Loucy (cell line): ENCODE results near the gene CACNA1H.

Source experiments
- H2AFZ ChIP-seq: fragments of 200-600 bp; sonication (generic); 2 replicates; pipeline ENCODE4 v1.6.0; 2016; ENCODE audit warnings: antibody characterized with exemption, mild to moderate bottlenecking, low read length, moderate library complexity
- H3F3A ChIP-seq: fragments of 200-600 bp; 2 replicates; pipeline ENCODE4 v1.6.0; 2016; ENCODE audit warnings: antibody characterized with exemption, low read depth, mild to moderate bottlenecking
- H3K27me3 ChIP-seq: fragments of 200-600 bp; sonication (generic); 2 replicates; pipeline ENCODE4 v1.6.1; 2014; ENCODE audit warnings: low read length, mild to moderate bottlenecking; ENCODE audit not compliant: insufficient read depth, poor library complexity, severe bottlenecking
- H3K36me3 ChIP-seq: fragments of 200-600 bp; sonication (generic); 2 replicates; pipeline ENCODE4 v1.6.1; 2016; ENCODE audit warnings: low read length; ENCODE audit not compliant: insufficient read depth
- H3K4me1 ChIP-seq: fragments of 200-600 bp; sonication (generic); 2 replicates; pipeline ENCODE4 v1.5.1; 2014; ENCODE audit warnings: low read length, mild to moderate bottlenecking; ENCODE audit not compliant: insufficient read depth, poor library complexity, severe bottlenecking
- H3K4me2 ChIP-seq: fragments of 200-600 bp; sonication (generic); 2 replicates; pipeline ENCODE4 v1.6.0; 2014; ENCODE audit warnings: antibody characterized with exemption, low read length, low read depth, mild to moderate bottlenecking; ENCODE audit not compliant: poor library complexity, severe bottlenecking
- H3K4me3 ChIP-seq: fragments of 200-600 bp; sonication (generic); 2 replicates; pipeline ENCODE4 v1.5.1; 2014; ENCODE audit warnings: low read length, mild to moderate bottlenecking, mixed read lengths; ENCODE audit not compliant: poor library complexity, severe bottlenecking
- H3K79me2 ChIP-seq: fragments of 200-600 bp; sonication (generic); 2 replicates; pipeline ENCODE4 v1.6.1; 2014; ENCODE audit warnings: low read length; ENCODE audit not compliant: insufficient read depth
- H3K9ac ChIP-seq: fragments of 200-600 bp; sonication (generic); 2 replicates; pipeline ENCODE4 v1.6.0; 2014; ENCODE audit warnings: mild to moderate bottlenecking, low read depth, low read length, moderate library complexity; ENCODE audit not compliant: poor library complexity, severe bottlenecking
- H3K9me2 ChIP-seq: fragments of 200-600 bp; sonication (generic); replicated peaks from 2 replicates; pipeline ENCODE4 v1.6.1; 2016; ENCODE audit warnings: low read depth, low read length, mixed read lengths
- H3K9me3 ChIP-seq: fragments of 200-600 bp; sonication (generic); 2 replicates; pipeline ENCODE4 v1.6.1; 2014; ENCODE audit warnings: mild to moderate bottlenecking, antibody characterized with exemption, low read length, low read depth; ENCODE audit not compliant: insufficient read depth
- H4K20me1 ChIP-seq: fragments of 200-600 bp; sonication (generic); 2 replicates; pipeline ENCODE4 v1.6.0; 2014; ENCODE audit warnings: antibody characterized with exemption, low read length, mild to moderate bottlenecking; ENCODE audit not compliant: insufficient read depth, poor library complexity, severe bottlenecking
- EZH2phosphoT487 ChIP-seq: fragments of 200-600 bp; IDR thresholded peaks from 2 replicates; pipeline ENCODE4 v1.6.1; 2018; ENCODE audit warnings: antibody characterized with exemption, mild to moderate bottlenecking, moderate library complexity, borderline replicate concordance
- TF ChIP-seq, protein P1 (sequence below): fragments of 200-600 bp; sonication (generic); conservative IDR thresholded peaks from 2 replicates; pipeline ENCODE4 v1.5.1; 2014; ENCODE audit warnings: mild to moderate bottlenecking, antibody characterized with exemption, low read length

Gene CACNA1H

DNA sequence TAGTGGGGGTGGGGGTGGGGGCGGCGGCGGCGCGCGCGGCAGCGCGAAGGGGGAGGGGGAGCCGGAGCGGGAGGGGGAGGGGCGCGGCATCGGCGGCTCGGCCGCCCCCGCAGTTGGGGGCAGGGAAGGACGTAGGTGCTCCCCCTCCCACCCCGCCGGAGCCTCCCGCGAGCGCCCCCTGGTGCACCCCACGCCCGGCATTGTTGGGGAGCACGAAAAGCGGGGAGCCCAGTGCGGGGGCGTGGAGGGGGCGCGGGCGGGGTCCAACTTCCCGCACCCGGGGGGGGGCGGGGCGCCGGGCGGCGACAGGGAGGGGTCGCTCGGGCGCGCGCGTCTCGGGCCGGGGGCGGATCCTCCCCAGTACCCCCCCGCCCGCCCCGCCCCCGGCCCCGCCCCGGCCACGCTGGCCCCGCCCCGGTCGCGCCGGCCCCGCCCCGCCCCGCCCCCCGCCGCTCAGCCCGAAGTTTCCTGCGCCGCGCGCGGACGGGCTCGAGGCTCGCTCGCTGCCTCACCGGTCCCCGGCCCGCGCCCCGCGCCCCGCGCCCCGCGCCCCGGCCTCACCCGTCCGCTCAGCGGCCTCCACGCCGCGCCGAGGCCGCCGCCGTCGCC lies at the start of gene CACNA1H:
CACNA1H (plus strand) TSS at position 456 of the 609 bp plus-strand sequence. CDS start 632 bp downstream, outside the sequence.
- Histone ChIP-seq H3K36me3 (no peaks in the 10 kb centered on the region), H3F3A (no peaks in the 10 kb centered on the region), H3K4me2 (no peak within 1 kb of the TSS), H2AFZ (no peak within 1 kb of the TSS), H3K27me3 (no peaks in the 10 kb centered on the region), H4K20me1 (no peaks in the 10 kb centered on the region), H3K9ac (no peak within 1 kb of the TSS), H3K9me2 (no peaks in the 10 kb centered on the region), H3K4me1 (no peaks in the 10 kb centered on the region), H3K79me2 (no peaks in the 10 kb centered on the region), H3K4me3 (no peak within 1 kb of the TSS), H3K9me3 (no peaks in the 10 kb centered on the region)
- TF ChIP-seq, protein P1, sequence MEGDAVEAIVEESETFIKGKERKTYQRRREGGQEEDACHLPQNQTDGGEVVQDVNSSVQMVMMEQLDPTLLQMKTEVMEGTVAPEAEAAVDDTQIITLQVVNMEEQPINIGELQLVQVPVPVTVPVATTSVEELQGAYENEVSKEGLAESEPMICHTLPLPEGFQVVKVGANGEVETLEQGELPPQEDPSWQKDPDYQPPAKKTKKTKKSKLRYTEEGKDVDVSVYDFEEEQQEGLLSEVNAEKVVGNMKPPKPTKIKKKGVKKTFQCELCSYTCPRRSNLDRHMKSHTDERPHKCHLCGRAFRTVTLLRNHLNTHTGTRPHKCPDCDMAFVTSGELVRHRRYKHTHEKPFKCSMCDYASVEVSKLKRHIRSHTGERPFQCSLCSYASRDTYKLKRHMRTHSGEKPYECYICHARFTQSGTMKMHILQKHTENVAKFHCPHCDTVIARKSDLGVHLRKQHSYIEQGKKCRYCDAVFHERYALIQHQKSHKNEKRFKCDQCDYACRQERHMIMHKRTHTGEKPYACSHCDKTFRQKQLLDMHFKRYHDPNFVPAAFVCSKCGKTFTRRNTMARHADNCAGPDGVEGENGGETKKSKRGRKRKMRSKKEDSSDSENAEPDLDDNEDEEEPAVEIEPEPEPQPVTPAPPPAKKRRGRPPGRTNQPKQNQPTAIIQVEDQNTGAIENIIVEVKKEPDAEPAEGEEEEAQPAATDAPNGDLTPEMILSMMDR: no peak
- no peak for TF ChIP-seq EZH2phosphoT487

DNA sequence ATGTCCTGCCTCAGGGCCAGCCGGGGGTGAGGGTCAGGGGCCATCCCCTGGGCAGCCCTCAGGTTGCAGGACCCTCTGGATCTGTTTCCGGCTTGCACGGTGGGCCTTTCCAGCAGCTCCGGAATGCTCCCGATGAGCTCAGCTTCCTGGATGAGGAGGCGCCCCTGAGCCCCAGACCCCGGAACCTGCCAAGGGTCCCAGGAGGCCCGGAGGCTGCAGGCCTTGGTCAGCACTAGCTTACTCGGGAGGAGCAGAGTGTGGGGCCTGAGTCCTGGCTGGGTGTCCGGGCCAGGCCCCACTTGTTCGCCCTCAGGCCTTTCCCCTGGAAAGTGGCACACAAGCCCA lies 49.3 kb upstream of the CACNA1H start:
- H3K79me2 ChIP-seq: no peaks in the 10 kb centered on the region
- no peak overlapping the region for H3K9ac ChIP-seq
- H3K9me2 ChIP-seq: no peaks in the 10 kb centered on the region
- no peak overlapping the region for H2AFZ ChIP-seq
- H3K27me3 ChIP-seq: no peaks in the 10 kb centered on the region
- no peak overlapping the region for H3K4me3 ChIP-seq
- no peak overlapping the region for H3K4me2 ChIP-seq
- H3K4me1 ChIP-seq: no peaks in the 10 kb centered on the region
- no peaks in the 10 kb centered on the region for H4K20me1 ChIP-seq
- TF ChIP-seq EZH2phosphoT487: no peak
- TF ChIP-seq, protein P1: no peak
- H3K36me3 ChIP-seq: no peaks in the 10 kb centered on the region
- H3K9me3 ChIP-seq: no peaks in the 10 kb centered on the region
- no peaks in the 10 kb centered on the region for H3F3A ChIP-seq

DNA sequence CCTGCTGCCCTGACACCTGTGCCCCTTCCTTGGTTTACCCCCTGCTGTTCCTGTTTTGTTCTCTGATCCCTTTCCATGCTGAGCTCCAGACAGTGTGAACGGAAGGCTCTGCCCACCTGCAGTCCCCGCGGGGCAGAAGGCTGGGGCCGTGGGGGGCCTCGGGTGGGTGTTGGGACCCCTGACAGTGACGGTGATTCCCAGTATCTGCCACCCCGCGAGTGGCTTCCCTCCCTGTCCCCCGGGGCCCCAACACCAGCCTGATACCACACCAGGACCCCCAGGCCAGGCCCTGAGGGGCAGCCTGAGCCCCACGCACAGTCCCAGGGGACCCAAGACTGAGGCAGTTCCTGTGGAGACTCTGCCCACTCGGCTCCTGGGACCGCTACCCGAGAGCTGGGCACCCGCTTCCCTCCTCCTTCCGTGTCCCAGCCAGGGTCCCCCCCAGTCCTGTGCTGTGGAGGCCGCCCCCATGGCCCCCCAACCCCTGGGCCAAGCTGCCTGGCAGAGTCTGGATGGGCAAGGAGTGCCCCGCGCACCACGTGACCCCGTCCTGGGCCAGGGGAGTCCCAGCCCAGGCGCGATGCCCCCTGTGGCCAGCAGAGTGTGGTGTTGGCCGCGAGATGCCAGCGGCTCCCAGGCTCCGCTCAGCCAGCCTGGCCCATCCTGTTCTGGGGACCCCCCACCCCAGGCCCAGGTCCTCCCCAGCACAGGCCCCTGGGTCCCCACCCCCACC lies 46.9 kb upstream of the CACNA1H start:
- no peak overlapping the region for H2AFZ ChIP-seq

More for the DNA sequence above, 46.9 kb upstream of the CACNA1H start:
- H3K9ac ChIP-seq: no peak overlapping the region
- no peaks in the 10 kb centered on the region for H3K36me3 ChIP-seq
- H3F3A ChIP-seq: no peaks in the 10 kb centered on the region
- H3K9me3 ChIP-seq: no peaks in the 10 kb centered on the region
- no peaks in the 10 kb centered on the region for H4K20me1 ChIP-seq
- no peak overlapping the region for H3K4me2 ChIP-seq
- no peak overlapping the region for H3K4me3 ChIP-seq
- H3K4me1 ChIP-seq: no peaks in the 10 kb centered on the region
- H3K9me2 ChIP-seq: no peaks in the 10 kb centered on the region
- H3K27me3 ChIP-seq: no peaks in the 10 kb centered on the region
- TF ChIP-seq EZH2phosphoT487: no peak
- TF ChIP-seq, protein P1: peak; percentile 45
- no peaks in the 10 kb centered on the region for H3K79me2 ChIP-seq
